GM12864 (cell line): Measurements from ENCODE around the gene ST14.
"Not testable (repeated sequence)": the region's sequence is repeated elsewhere in the genome, so short reads cannot be mapped to it uniquely, and the experiment has no call there.

Source experiments
- DNase-seq: peaks from one replicate; pipeline ENCODE4 v3.0.0-alpha.2; 2011; ENCODE audit warnings: low read depth
- H3K4me3 ChIP-seq: 2 replicates; pipeline ENCODE4 v1.5.1; 2011; ENCODE audit warnings: mild to moderate bottlenecking, low read depth, low read length, control low read depth
- TF ChIP-seq, protein P1 (sequence below): IDR thresholded peaks from 2 replicates; pipeline ENCODE4 v1.5.1; 2011; ENCODE audit warnings: low read depth, mild to moderate bottlenecking, moderate library complexity, low read length, control low read depth, inconsistent platforms; ENCODE audit errors: missing control alignments

The ST14 gene

DNA sequence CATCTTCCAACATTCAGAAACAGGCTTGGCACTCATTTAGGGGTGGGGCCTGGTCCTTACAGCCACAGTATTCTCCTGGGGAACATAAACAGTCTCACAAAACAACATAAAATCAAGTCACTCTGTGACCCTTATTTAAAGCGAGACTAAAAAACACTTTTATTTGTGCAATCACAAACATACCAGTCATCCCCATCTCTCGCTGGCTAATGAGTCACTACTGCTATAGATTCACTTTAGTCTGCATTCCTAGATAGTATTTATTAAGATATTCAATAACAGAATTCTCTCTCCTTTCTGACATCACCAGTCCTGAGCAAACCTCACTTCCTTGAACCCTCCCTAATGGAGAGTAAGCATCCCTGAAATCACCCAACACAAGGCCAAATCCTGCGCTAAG is 87.2 kb downstream of the ST14 start:
- DNase-seq: no peak
- TF ChIP-seq, protein P1, sequence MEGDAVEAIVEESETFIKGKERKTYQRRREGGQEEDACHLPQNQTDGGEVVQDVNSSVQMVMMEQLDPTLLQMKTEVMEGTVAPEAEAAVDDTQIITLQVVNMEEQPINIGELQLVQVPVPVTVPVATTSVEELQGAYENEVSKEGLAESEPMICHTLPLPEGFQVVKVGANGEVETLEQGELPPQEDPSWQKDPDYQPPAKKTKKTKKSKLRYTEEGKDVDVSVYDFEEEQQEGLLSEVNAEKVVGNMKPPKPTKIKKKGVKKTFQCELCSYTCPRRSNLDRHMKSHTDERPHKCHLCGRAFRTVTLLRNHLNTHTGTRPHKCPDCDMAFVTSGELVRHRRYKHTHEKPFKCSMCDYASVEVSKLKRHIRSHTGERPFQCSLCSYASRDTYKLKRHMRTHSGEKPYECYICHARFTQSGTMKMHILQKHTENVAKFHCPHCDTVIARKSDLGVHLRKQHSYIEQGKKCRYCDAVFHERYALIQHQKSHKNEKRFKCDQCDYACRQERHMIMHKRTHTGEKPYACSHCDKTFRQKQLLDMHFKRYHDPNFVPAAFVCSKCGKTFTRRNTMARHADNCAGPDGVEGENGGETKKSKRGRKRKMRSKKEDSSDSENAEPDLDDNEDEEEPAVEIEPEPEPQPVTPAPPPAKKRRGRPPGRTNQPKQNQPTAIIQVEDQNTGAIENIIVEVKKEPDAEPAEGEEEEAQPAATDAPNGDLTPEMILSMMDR: no peak
- no peak overlapping the region for H3K4me3 ChIP-seq

DNA sequence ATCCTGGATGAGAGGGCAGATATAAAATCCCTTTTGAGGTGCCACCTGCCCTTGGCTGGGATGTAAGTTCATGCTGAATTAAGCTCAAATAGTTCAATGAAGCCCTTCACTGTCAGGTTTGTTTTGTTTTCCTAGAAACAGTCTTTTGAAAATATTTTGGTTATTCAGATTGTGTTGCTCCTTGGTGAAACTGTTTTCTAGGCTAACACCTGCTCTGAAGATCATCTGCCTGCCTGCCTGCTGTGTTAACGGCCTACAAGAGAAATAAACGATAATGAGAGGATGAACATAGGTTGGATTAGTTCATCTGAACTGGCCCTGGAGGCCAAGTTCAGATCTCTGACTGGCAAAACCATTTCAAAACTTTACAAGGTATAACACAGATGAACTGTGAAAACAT is 87.7 kb downstream of the ST14 start:
- TF ChIP-seq, protein P1: no peak
- DNase-seq: no peak
- no peak overlapping the region for H3K4me3 ChIP-seq

GRCh38 chr11:130249371-130249770 is 89.8 kb downstream of the ST14 start:
- TF ChIP-seq, protein P1: no peak
- no peak overlapping the region for H3K4me3 ChIP-seq
- DNase-seq: no peak

DNA sequence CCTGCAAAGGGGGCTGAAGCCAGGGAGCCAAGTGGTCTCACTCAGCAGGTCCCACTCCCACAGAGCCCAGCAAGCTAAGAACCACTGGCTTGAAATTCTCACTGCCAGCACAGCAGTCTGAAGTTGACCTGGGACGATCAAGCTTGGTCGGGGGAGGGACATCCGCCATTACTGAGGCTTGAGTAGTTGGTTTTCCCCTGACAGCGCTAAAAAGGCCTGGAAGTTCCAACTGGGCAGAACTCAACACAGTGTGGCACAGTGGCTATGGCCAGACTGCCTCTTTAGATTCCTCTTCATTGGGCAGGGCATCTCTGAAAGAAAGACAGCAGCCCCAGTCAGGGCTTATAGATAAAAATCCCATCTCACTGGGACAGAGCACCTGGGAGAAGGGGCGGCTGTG is 90.3 kb downstream of the ST14 start:
- not testable (repeated sequence) for H3K4me3 ChIP-seq, DNase-seq

GRCh38 chr11:130251763-130252162 is 92.2 kb downstream of the ST14 start:
- not testable (repeated sequence) for DNase-seq, H3K4me3 ChIP-seq
